HG02623 (cell line): Measurements from ENCODE around the gene CPD.

Experiments used
- ATAC-seq: cut with Tn5 transposase; IDR thresholded peaks from one replicate; pipeline ENCODE4 v1.9.1; 2021; ENCODE audit warnings: moderate library complexity; ENCODE audit not compliant: unreplicated experiment

Gene CPD

GRCh38 chr17:30495586-30495985 lies 116.9 kb downstream of the CPD start:
- no peak for ATAC-seq

GRCh38 chr17:30503558-30503957 lies 124.8 kb downstream of the CPD start:
- no peak for ATAC-seq

- ATAC-seq = no peak
These were observed 127.2 kb downstream of the CPD start for GRCh38 chr17:30505868-30506417.

GRCh38 chr17:30506481-30506880 lies 127.8 kb downstream of the CPD start:
- no peak for ATAC-seq

- no peak for ATAC-seq
These were observed 134.6 kb downstream of the CPD start for GRCh38 chr17:30513346-30513745.

GRCh38 chr17:30514895-30515596 lies 136.3 kb downstream of the CPD start:
- ATAC-seq = no peak

- ATAC-seq = no peak
These were observed 139.1 kb downstream of the CPD start for GRCh38 chr17:30517786-30518185.

GRCh38 chr17:30519166-30519565 lies 140.4 kb downstream of the CPD start:
- no peak for ATAC-seq
